ENCODE measurements around the gene TNFAIP8L3. TPM values are rescaled to one million over a fixed set of nuclear protein-coding genes. Genes with fewer than 3 reads are reported as not detected.

The TNFAIP8L3 gene
- total RNA-seq, 1 donor: 8.3 TPM

- DNase-seq (ENCODE audit: insufficient read length, low spot score, missing footprints): no peak
- H2AFZ ChIP-seq (ENCODE audit: low read length): no peak overlapping the region
- no peak overlapping the region for H3K4me2 ChIP-seq (ENCODE audit: insufficient read depth, low read length)
- H3K4me1 ChIP-seq (ENCODE audit: insufficient read depth, low read length): peaks cover 7% of the 10 kb centered on the region
- H3K27ac ChIP-seq (ENCODE audit: low read depth, low read length): no peak overlapping the region
- TF ChIP-seq, protein P1, sequence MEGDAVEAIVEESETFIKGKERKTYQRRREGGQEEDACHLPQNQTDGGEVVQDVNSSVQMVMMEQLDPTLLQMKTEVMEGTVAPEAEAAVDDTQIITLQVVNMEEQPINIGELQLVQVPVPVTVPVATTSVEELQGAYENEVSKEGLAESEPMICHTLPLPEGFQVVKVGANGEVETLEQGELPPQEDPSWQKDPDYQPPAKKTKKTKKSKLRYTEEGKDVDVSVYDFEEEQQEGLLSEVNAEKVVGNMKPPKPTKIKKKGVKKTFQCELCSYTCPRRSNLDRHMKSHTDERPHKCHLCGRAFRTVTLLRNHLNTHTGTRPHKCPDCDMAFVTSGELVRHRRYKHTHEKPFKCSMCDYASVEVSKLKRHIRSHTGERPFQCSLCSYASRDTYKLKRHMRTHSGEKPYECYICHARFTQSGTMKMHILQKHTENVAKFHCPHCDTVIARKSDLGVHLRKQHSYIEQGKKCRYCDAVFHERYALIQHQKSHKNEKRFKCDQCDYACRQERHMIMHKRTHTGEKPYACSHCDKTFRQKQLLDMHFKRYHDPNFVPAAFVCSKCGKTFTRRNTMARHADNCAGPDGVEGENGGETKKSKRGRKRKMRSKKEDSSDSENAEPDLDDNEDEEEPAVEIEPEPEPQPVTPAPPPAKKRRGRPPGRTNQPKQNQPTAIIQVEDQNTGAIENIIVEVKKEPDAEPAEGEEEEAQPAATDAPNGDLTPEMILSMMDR (IDR thresholded peaks at IDR 0.05; ENCODE audit: extremely low read depth, low read depth, low read length): no peak
- H4K20me1 ChIP-seq (ENCODE audit: insufficient read depth, low read length): no peaks in the 10 kb centered on the region
- H3K36me3 ChIP-seq (ENCODE audit: insufficient read depth, low read length): no peaks in the 10 kb centered on the region
- no peaks in the 10 kb centered on the region for H3K79me2 ChIP-seq (ENCODE audit: insufficient read depth, low read length)
- no peaks in the 10 kb centered on the region for H3K9me3 ChIP-seq (ENCODE audit: low read depth, low read length)
- no peak overlapping the region for H3K4me3 ChIP-seq (ENCODE audit: insufficient read depth, low read length)
- no peaks in the 10 kb centered on the region for H3K27me3 ChIP-seq (ENCODE audit: insufficient read depth, low read length)
Measured at GRCh38 chr15:51046799-51047449, 47.8 kb downstream of the TNFAIP8L3 start.

GRCh38 chr15:51046016-51046415 lies 48.7 kb downstream of the TNFAIP8L3 start:
- no peaks in the 10 kb centered on the region for H3K36me3 ChIP-seq (ENCODE audit: insufficient read depth, low read length)
- peaks cover 7% of the 10 kb centered on the region for H3K4me1 ChIP-seq (ENCODE audit: insufficient read depth, low read length)
- H4K20me1 ChIP-seq (ENCODE audit: insufficient read depth, low read length): no peaks in the 10 kb centered on the region
- H3K79me2 ChIP-seq (ENCODE audit: insufficient read depth, low read length): no peaks in the 10 kb centered on the region
- H3K9me3 ChIP-seq (ENCODE audit: low read depth, low read length): no peaks in the 10 kb centered on the region
- TF ChIP-seq, protein P1 (IDR thresholded peaks at IDR 0.05; ENCODE audit: extremely low read depth, low read depth, low read length): no peak
- no peak overlapping the region for H3K4me3 ChIP-seq (ENCODE audit: insufficient read depth, low read length)
- DNase-seq (ENCODE audit: insufficient read length, low spot score, missing footprints): no peak
- no peak overlapping the region for H3K27ac ChIP-seq (ENCODE audit: low read depth, low read length)
- no peaks in the 10 kb centered on the region for H3K27me3 ChIP-seq (ENCODE audit: insufficient read depth, low read length)
- no peak overlapping the region for H3K4me2 ChIP-seq (ENCODE audit: insufficient read depth, low read length)
- H2AFZ ChIP-seq (ENCODE audit: low read length): no peak overlapping the region

DNA sequence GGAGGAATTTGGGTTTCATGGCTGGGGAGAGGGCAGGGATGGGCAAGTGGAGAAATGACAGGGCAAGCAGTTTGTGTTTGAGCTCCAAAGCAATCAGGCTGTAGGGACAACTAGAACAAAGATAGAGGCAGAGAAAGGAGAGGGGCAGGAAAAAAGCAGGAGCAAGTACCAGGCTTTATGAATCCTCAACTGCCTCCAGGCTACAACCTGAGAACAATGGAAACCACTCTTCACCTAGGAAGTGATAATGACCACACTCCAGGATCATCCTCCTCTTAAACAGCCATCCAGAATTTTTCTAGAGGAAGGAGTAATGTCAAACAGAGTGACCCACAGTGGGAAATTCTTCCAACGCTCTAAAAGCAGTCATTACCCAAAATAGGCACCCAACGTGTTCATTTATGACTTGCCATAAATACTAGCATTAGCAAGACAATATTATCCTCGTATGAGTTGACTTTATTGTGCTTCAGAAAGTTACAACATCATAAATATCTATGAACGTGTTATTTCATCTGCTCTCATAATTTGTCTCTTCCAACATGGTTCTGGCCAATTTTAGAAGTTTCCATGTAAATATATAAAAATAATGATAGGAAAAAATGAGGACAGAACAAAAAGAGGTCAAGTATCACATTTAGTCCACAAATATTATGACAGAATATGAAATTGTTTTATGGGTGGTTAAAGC lies 50.5 kb downstream of the TNFAIP8L3 start:
- H3K27me3 ChIP-seq (ENCODE audit: insufficient read depth, low read length): no peaks in the 10 kb centered on the region
- H3K4me3 ChIP-seq (ENCODE audit: insufficient read depth, low read length): no peak overlapping the region
- H3K79me2 ChIP-seq (ENCODE audit: insufficient read depth, low read length): no peaks in the 10 kb centered on the region
- peaks cover 7% of the 10 kb centered on the region for H3K4me1 ChIP-seq (ENCODE audit: insufficient read depth, low read length)
- DNase-seq (ENCODE audit: insufficient read length, low spot score, missing footprints): peak; percentile 31
- H3K9me3 ChIP-seq (ENCODE audit: low read depth, low read length): no peaks in the 10 kb centered on the region
- no peaks in the 10 kb centered on the region for H3K36me3 ChIP-seq (ENCODE audit: insufficient read depth, low read length)
- TF ChIP-seq, protein P1 (IDR thresholded peaks at IDR 0.05; ENCODE audit: extremely low read depth, low read depth, low read length): no peak
- H3K27ac ChIP-seq (ENCODE audit: low read depth, low read length): no peak overlapping the region
- no peak overlapping the region for H3K4me2 ChIP-seq (ENCODE audit: insufficient read depth, low read length)
- no peak overlapping the region for H2AFZ ChIP-seq (ENCODE audit: low read length)
- no peaks in the 10 kb centered on the region for H4K20me1 ChIP-seq (ENCODE audit: insufficient read depth, low read length)

DNA sequence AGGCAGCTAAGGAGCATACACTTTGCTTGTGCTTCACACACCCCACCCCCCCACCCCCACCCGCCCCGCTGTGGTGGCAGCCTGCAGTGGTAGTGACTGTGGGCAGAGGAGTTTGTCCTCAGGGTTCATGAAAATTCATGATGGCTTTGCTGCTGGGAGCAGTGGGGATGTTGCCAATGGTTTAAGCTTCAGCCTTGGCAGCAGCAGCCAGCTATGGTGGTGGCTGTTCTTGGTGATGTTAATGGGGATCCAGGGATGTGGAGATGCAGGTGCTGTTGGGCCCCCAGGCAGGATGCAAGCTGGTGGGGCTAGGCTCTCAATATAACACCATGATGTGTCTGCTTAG lies 55.8 kb downstream of the TNFAIP8L3 start:
- DNase-seq (ENCODE audit: insufficient read length, low spot score, missing footprints): no peak
- no peaks in the 10 kb centered on the region for H4K20me1 ChIP-seq (ENCODE audit: insufficient read depth, low read length)
- no peak overlapping the region for H3K4me3 ChIP-seq (ENCODE audit: insufficient read depth, low read length)
- no peaks in the 10 kb centered on the region for H3K79me2 ChIP-seq (ENCODE audit: insufficient read depth, low read length)
- H3K27ac ChIP-seq (ENCODE audit: low read depth, low read length): no peak overlapping the region
- no peaks in the 10 kb centered on the region for H3K27me3 ChIP-seq (ENCODE audit: insufficient read depth, low read length)
- H3K36me3 ChIP-seq (ENCODE audit: insufficient read depth, low read length): no peaks in the 10 kb centered on the region
- no peak overlapping the region for H2AFZ ChIP-seq (ENCODE audit: low read length)
- H3K9me3 ChIP-seq (ENCODE audit: low read depth, low read length): no peaks in the 10 kb centered on the region
- H3K4me1 ChIP-seq (ENCODE audit: insufficient read depth, low read length): no peaks in the 10 kb centered on the region
- no peak overlapping the region for H3K4me2 ChIP-seq (ENCODE audit: insufficient read depth, low read length)
- TF ChIP-seq, protein P1 (IDR thresholded peaks at IDR 0.05; ENCODE audit: extremely low read depth, low read depth, low read length): no peak

Data from osteoblast (primary cell).